ENCODE measurements around the gene MCM6. TPM values are rescaled to one million over a fixed set of nuclear protein-coding genes. Genes with fewer than 3 reads are reported as not detected.

The MCM6 gene
- total RNA-seq, 2 donors from 2014 or later = 14.2 to 57.7 TPM

DNA sequence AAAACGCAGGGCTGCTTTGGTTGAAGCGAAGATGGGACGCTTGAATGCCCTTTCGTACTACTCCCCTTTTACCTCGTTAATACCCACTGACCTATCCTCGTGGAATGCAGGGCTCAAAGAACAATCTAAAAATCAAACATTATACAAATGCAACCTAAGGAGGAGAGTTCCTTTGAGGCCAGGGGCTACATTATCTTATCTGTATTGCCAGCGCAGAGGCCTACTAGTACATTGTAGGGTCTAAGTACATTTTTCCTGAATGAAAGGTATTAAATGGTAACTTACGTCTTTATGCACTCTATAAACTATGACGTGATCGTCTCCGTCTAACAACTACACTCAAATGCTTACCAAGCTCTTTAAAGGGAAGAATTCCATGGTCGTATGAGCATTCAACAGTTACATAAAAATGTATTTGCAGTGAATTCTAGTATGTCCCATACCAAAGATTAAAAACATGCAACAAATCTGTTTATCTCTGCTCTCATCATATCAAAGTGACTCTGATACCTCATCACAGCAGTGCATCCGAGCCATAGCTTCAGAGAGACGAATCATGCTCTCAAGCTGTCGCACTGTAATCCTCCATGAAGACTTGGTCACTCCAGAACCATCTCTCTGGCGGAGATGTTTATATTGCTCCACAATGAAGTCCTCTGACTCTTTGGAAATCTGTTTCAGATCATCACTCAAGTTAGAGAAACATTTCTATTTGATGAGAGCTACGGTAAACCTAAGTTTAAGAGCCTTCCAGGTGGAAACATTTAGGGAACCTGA is 25.2 kb downstream of the MCM6 start:
- H3K27me3 ChIP-seq = no peaks in the 10 kb centered on the region
- no peaks in the 10 kb centered on the region for H3K9me3 ChIP-seq
- H3K9ac ChIP-seq (ENCODE audit: low read depth in 2 of 2, low read length in 2 of 2) = no peak overlapping the region
- no peak for DNase-seq
- no peaks in the 10 kb centered on the region for H3K36me3 ChIP-seq
- no peaks in the 10 kb centered on the region for H3K4me1 ChIP-seq
- intact Hi-C loops (cut with DNase I) = no loop called here
- no peak overlapping the region for H3K4me3 ChIP-seq
- H3K27ac ChIP-seq = no peak overlapping the region
- TF ChIP-seq, protein P1, sequence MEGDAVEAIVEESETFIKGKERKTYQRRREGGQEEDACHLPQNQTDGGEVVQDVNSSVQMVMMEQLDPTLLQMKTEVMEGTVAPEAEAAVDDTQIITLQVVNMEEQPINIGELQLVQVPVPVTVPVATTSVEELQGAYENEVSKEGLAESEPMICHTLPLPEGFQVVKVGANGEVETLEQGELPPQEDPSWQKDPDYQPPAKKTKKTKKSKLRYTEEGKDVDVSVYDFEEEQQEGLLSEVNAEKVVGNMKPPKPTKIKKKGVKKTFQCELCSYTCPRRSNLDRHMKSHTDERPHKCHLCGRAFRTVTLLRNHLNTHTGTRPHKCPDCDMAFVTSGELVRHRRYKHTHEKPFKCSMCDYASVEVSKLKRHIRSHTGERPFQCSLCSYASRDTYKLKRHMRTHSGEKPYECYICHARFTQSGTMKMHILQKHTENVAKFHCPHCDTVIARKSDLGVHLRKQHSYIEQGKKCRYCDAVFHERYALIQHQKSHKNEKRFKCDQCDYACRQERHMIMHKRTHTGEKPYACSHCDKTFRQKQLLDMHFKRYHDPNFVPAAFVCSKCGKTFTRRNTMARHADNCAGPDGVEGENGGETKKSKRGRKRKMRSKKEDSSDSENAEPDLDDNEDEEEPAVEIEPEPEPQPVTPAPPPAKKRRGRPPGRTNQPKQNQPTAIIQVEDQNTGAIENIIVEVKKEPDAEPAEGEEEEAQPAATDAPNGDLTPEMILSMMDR (IDR thresholded peaks at IDR 0.05) = no peak

DNA sequence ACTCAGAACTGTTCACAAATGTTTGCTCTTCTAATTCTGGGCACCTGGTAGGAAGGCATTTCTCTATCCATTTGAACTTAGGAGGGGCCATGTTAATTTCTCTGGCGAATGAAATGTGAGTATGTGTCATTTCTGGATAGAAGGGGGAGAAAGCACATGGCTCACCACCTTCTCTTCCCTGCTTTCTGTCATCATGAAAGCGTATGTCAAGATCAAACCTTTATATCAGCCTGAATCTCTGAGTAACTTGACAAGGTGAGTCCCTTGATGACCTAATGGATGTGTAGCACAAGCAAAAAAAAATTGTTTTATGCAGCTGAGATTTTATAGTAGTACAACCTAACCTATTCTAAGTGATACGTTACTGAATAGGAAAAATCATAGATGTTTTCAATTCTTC is 27.2 kb downstream of the MCM6 start:
- no peaks in the 10 kb centered on the region for H3K27me3 ChIP-seq
- no peak overlapping the region for H3K27ac ChIP-seq
- intact Hi-C loops (cut with DNase I) = no loop called here
- H3K4me3 ChIP-seq = no peak overlapping the region
- H3K9me3 ChIP-seq = no peaks in the 10 kb centered on the region
- H3K4me1 ChIP-seq = no peaks in the 10 kb centered on the region
- no peak for DNase-seq
- TF ChIP-seq, protein P1 (IDR thresholded peaks at IDR 0.05) = no peak
- no peaks in the 10 kb centered on the region for H3K36me3 ChIP-seq
- H3K9ac ChIP-seq (ENCODE audit: low read depth in 2 of 2, low read length in 2 of 2) = no peak overlapping the region

DNA sequence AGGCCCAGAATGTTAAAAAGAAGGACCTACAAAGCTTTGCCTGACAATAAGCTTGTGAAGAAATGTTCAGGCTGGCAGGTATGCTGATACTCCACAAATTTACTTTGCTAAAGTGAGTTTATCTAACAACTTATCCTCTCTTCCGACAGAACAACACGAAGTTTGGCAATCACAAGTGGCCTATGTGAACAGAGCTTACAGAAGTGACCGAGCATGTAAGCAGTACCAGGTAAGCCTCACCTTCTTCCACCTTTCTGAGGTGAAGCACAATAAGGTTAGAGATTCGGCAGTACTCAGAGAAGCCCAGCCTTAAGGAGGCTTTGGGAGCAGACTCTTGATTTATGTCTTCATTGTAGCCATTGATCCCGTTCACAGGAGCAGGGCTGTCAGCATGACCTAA is 30.2 kb downstream of the MCM6 start:
- intact Hi-C loops (cut with DNase I) = no loop called here
- Histone ChIP-seq H3K36me3 (no peaks in the 10 kb centered on the region), H3K27me3 (no peaks in the 10 kb centered on the region)

DNA sequence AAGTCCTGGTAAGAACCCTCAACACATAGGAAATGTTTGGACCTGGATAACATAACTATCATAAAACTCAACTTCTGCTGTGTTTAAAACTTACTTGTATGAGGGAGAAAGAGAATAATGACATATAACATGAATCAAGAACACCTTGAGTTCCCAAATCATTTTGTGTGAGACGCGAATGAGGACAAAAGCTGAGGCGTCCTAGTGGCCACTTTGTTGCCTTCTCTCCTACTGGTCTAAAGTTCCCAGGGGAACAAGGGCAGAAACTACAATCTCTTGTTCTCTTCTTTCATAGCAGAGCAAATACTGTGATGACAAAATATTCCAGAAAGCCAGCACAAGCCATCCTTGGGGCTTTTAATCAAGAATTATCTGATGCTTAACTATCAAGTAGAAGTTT is 31.0 kb downstream of the MCM6 start:
- Histone ChIP-seq H3K4me3 (no peak overlapping the region), H3K36me3 (no peaks in the 10 kb centered on the region), H3K27me3 (no peaks in the 10 kb centered on the region), H3K27ac (no peak overlapping the region), H3K9me3 (no peaks in the 10 kb centered on the region), H3K4me1 (no peaks in the 10 kb centered on the region), H3K9ac (ENCODE audit: low read depth in 2 of 2, low read length in 2 of 2) (no peak overlapping the region)
- TF ChIP-seq, protein P1 (IDR thresholded peaks at IDR 0.05) = no peak
- DNase-seq = no peak
- intact Hi-C loops (cut with DNase I) = no loop called here

More for the DNA sequence above, 30.2 kb downstream of the MCM6 start:
- Histone ChIP-seq H3K4me3 (no peak overlapping the region), H3K9me3 (no peaks in the 10 kb centered on the region), H3K27ac (no peak overlapping the region), H3K4me1 (no peaks in the 10 kb centered on the region), H3K9ac (ENCODE audit: low read depth in 2 of 2, low read length in 2 of 2) (no peak overlapping the region)
- TF ChIP-seq, protein P1 (IDR thresholded peaks at IDR 0.05) = no peak
- no peak for DNase-seq

DNA sequence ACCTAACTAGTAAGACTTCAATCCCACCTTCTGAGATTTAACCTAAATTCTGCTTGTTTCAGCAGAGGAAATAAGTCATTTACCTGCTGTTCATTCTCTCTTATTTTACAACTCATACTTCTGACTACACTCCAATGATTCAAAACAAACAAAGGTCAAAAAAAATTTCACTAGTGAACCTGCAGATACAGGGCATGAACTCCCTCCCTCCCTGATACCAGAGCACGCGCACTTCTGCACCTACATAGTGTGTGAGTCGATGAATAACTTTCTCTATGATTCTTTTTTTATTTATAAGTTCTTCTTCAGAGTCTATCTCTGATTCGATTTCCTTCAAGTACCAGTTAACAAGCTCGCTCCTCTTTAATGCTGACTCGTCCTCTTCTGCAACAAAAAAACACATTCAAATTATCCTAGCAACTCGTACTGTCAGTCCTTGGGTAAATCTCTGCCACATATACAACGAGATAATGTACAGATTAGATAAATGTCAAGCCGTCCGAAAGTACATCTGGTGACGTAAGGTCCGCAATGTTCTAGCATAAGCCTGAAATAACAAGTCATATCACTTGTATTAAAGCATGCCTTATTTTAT is 31.8 kb downstream of the MCM6 start:
- Histone ChIP-seq H3K9ac (ENCODE audit: low read depth in 2 of 2, low read length in 2 of 2) (no peak overlapping the region), H3K27ac (no peak overlapping the region), H3K27me3 (no peaks in the 10 kb centered on the region), H3K4me1 (no peaks in the 10 kb centered on the region), H3K36me3 (no peaks in the 10 kb centered on the region), H3K4me3 (no peak overlapping the region), H3K9me3 (no peaks in the 10 kb centered on the region)
- intact Hi-C loops (cut with DNase I) = no loop called here
- TF ChIP-seq, protein P1 (IDR thresholded peaks at IDR 0.05) = no peak
- no peak for DNase-seq

All from colonic mucosa (tissue), 4 donors.